ENCODE data around the gene PTPRT.

DNA sequence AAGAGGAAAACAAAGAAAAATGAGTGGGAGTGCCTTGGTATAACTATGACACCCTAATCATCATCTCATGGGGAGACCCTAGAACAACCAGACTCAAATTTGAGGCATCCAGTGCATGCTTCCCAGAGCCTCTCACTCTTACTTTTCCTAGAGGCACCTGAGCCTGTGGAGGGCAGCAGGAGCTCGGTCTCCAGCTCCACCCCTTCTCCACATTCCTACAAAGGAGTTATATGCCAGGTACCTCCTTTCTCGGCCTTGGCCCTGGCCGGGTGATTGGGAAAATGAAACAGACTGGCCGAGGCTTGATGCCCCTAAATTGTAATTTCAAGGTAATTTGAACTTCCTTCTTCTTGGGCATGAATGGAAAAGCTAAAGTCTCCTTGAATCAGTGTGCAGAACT, 810.3 kb downstream of the PTPRT start:
- no peak for TF ChIP-seq CTCF (IDR thresholded peaks at IDR 0.05)
- TF ChIP-seq POLR2A (IDR thresholded peaks at IDR 0.05): no peak

Measured in ovary (tissue), 3 donors.